H9 (cell line): ENCODE data around the gene WASHC2C. TPM values are rescaled to one million over a fixed set of nuclear protein-coding genes. Genes with fewer than 3 reads are reported as not detected.

Experiments
- DNase-seq: peaks from one replicate; pipeline ENCODE4 v3.0.0-alpha.2; 2017
- H2AFZ ChIP-seq: one replicate; pipeline ENCODE4 v1.6.1; 2013; ENCODE audit warnings: mild to moderate bottlenecking, low read length, control low read depth, moderate library complexity
- H2AK5ac ChIP-seq: 2 replicates; pipeline ENCODE4 v1.6.1; 2013; ENCODE audit warnings: low read length, control low read depth, mixed read lengths; ENCODE audit not compliant: insufficient read length
- H2BK120ac ChIP-seq: one replicate; pipeline ENCODE4 v1.6.1; 2013; ENCODE audit warnings: low read depth, mild to moderate bottlenecking, low read length, control low read depth, inconsistent platforms; ENCODE audit not compliant: poor library complexity, severe bottlenecking
- H2BK12ac ChIP-seq: 2 replicates; pipeline ENCODE4 v1.6.1; 2013; ENCODE audit warnings: low read length, control low read depth, mixed read lengths, low read depth; ENCODE audit not compliant: insufficient read length
- H2BK15ac ChIP-seq: 2 replicates; pipeline ENCODE4 v1.6.1; 2013; ENCODE audit warnings: low read depth, low read length, control low read depth
- H2BK20ac ChIP-seq: one replicate; pipeline ENCODE4 v1.6.1; 2013; ENCODE audit warnings: low read depth, mild to moderate bottlenecking, low read length, control low read depth, inconsistent platforms; ENCODE audit not compliant: poor library complexity, severe bottlenecking
- H2BK5ac ChIP-seq: 2 replicates; pipeline ENCODE4 v1.6.1; 2013; ENCODE audit warnings: low read length, control low read depth, mixed read lengths; ENCODE audit not compliant: insufficient read length
- H3K14ac ChIP-seq: 2 replicates; pipeline ENCODE4 v1.6.1; 2013; ENCODE audit warnings: low read length, control low read depth; ENCODE audit not compliant: insufficient read depth
- H3K18ac ChIP-seq: 2 replicates; pipeline ENCODE4 v1.6.1; 2013; ENCODE audit warnings: low read depth, mild to moderate bottlenecking, mixed read lengths, low read length, control low read depth; ENCODE audit not compliant: insufficient read length
- H3K23ac ChIP-seq: 2 replicates; pipeline ENCODE4 v1.6.1; 2013; ENCODE audit warnings: low read length, control low read depth, mixed read lengths, low read depth; ENCODE audit not compliant: insufficient read length
- H3K23me2 ChIP-seq: 2 replicates; pipeline ENCODE4 v1.6.1; 2013; ENCODE audit warnings: low read depth, mild to moderate bottlenecking, mixed read lengths, low read length, control low read depth; ENCODE audit not compliant: insufficient read length, poor library complexity, severe bottlenecking
- H3K27ac ChIP-seq: 2 replicates; pipeline ENCODE4 v1.5.1; 2013; ENCODE audit warnings: low read length, control low read depth, mixed read lengths, low read depth; ENCODE audit not compliant: insufficient read length
- H3K27me3 ChIP-seq: 2 replicates; pipeline ENCODE4 v1.6.1; 2013; ENCODE audit warnings: low read length, control low read depth, inconsistent platforms; ENCODE audit not compliant: insufficient read depth
- H3K4ac ChIP-seq: 2 replicates; pipeline ENCODE4 v1.6.1; 2013; ENCODE audit warnings: low read depth, mild to moderate bottlenecking, control low read depth, inconsistent platforms, low read length, moderate library complexity
- H3K4me1 ChIP-seq: 2 replicates; pipeline ENCODE4 v1.6.1; 2013; ENCODE audit warnings: low read length, control low read depth, inconsistent platforms; ENCODE audit not compliant: insufficient read depth
- H3K4me2 ChIP-seq: 2 replicates; pipeline ENCODE4 v1.6.1; 2013; ENCODE audit warnings: low read length, control low read depth, mixed read lengths; ENCODE audit not compliant: insufficient read length, insufficient read depth
- H3K56ac ChIP-seq: 2 replicates; pipeline ENCODE4 v1.6.1; 2013; ENCODE audit warnings: low read depth, mild to moderate bottlenecking, mixed read lengths, low read length, control low read depth; ENCODE audit not compliant: insufficient read length
- H3K79me1 ChIP-seq: 2 replicates; pipeline ENCODE4 v1.6.1; 2013; ENCODE audit warnings: low read depth, mild to moderate bottlenecking, moderate library complexity, low read length, control low read depth, inconsistent platforms; ENCODE audit not compliant: insufficient read depth, poor library complexity, severe bottlenecking
- H3K79me2 ChIP-seq: 2 replicates; pipeline ENCODE4 v1.6.1; 2013; ENCODE audit warnings: low read length, control low read depth, inconsistent platforms; ENCODE audit not compliant: insufficient read depth
- H3K9ac ChIP-seq: 2 replicates; pipeline ENCODE4 v1.6.1; 2013; ENCODE audit warnings: low read length, control low read depth, mixed read lengths; ENCODE audit not compliant: insufficient read length; ENCODE audit errors: extremely low read depth
- H3K9me3 ChIP-seq: one replicate; pipeline ENCODE4 v1.6.1; 2013; ENCODE audit warnings: low read depth, low read length, inconsistent platforms; ENCODE audit not compliant: control insufficient read depth
- H3T11ph ChIP-seq: one replicate; pipeline ENCODE4 v1.6.1; 2013; ENCODE audit warnings: mild to moderate bottlenecking, low read length, control low read depth, inconsistent platforms
- H4K20me1 ChIP-seq: one replicate; pipeline ENCODE4 v1.6.1; 2013; ENCODE audit not compliant: control insufficient read depth, insufficient read length, insufficient read depth
- H4K5ac ChIP-seq: 2 replicates; pipeline ENCODE4 v1.6.1; 2013; ENCODE audit warnings: low read depth, mild to moderate bottlenecking, mixed read lengths, low read length, control low read depth; ENCODE audit not compliant: insufficient read length
- H4K8ac ChIP-seq: replicated peaks from 2 replicates; pipeline ENCODE4 v1.6.1; 2013; ENCODE audit warnings: low read length, control low read depth, mixed read lengths, low read depth; ENCODE audit not compliant: insufficient read length
- H4K91ac ChIP-seq: 2 replicates; pipeline ENCODE4 v1.6.1; 2013; ENCODE audit warnings: low read depth, mild to moderate bottlenecking, moderate library complexity, mixed read lengths, low read length, control low read depth; ENCODE audit not compliant: insufficient read length
- H3K27ac Mint-ChIP-seq, 3 experiments: 2 replicates in 2 of 3; 3 replicates in 1 of 3; pipeline ENCODE4 v1.8.0; 2020 to 2021; ENCODE audit warnings: mixed read lengths in 3 of 3, mild to moderate bottlenecking in 1 of 3, moderate library complexity in 1 of 3
- H3K27me3 Mint-ChIP-seq: 2 replicates; pipeline ENCODE4 v1.8.0; 2021; ENCODE audit warnings: low read depth, mild to moderate bottlenecking, moderate library complexity, mixed read lengths
- H3K36me3 Mint-ChIP-seq, 3 experiments: 2 replicates in 2 of 3; 3 replicates in 1 of 3; pipeline ENCODE4 v1.8.0; 2020 to 2021; ENCODE audit warnings: low read depth in 3 of 3, mixed read lengths in 3 of 3; ENCODE audit not compliant: insufficient read depth in 1 of 3
- H3K4me1 Mint-ChIP-seq, 2 experiments: 2 replicates each; pipeline ENCODE4 v1.8.0; 2020; ENCODE audit warnings: mixed read lengths in 2 of 2
- H3K4me3 Mint-ChIP-seq, 2 experiments: 2 replicates in 1 of 2; 3 replicates in 1 of 2; pipeline ENCODE4 v1.8.0; 2020 to 2021; ENCODE audit warnings: mild to moderate bottlenecking in 2 of 2, mixed read lengths in 2 of 2, moderate library complexity in 1 of 2
- H3K9me3 Mint-ChIP-seq, 2 experiments: 2 replicates in 1 of 2; 3 replicates in 1 of 2; pipeline ENCODE4 v1.8.0; 2020; ENCODE audit warnings: mild to moderate bottlenecking in 2 of 2, mixed read lengths in 2 of 2, moderate library complexity in 1 of 2
- CTCF ChIP-seq: fragments of 200-600 bp; sonication (generic); conservative IDR thresholded peaks from 3 replicates; pipeline ENCODE4 v1.8.0; 2021; ENCODE audit warnings: antibody characterized with exemption, mild to moderate bottlenecking
- WGBS: extraction: QIAGEN DNeasy Blood & Tissue Kit; methylation state at CpG from one replicate; pipeline ENCODE4 v1.1.7; 2013; ENCODE audit warnings: missing lambda C conversion rate, low lambda C conversion rate, mixed read lengths; ENCODE audit not compliant: insufficient read length; ENCODE audit errors: extremely low coverage; 5-methylcytosine and 5-hydroxymethylcytosine counted together
- total RNA-seq: library from RNA; stranded (reverse); gene quantifications from 2 replicates; pipeline ENCODE4 v1.2.1, GENCODE V29; 2021

The WASHC2C gene
- total RNA-seq, 1 experiment from 2014 or later: 36.7 TPM

GRCh38 chr10:45817130-45817859, 90.2 kb downstream of the WASHC2C start:
- Mint-ChIP-seq H3K27me3 (peaks cover 3% of the 10 kb centered on the region; the same call in 1 of the 2 replicates), H3K9me3 (peaks cover 12 to 14% of the 10 kb centered on the region in 2 experiments; a peak in 4 of 5 replicates), H3K4me3 (no peak overlapping the region), H3K4me1 (peaks cover 0 to 3% of the 10 kb centered on the region in 2 experiments; a peak in 1 of 4 replicates), H3K27ac (no peak overlapping the region), H3K36me3 (peaks cover 2 to 7% (median 6%) of the 10 kb centered on the region in 3 experiments; a peak in 3 of 7 replicates)
- Histone ChIP-seq H2AFZ (no peak overlapping the region), H4K5ac (no peak overlapping the region), H3K9me3 (no peaks in the 10 kb centered on the region), H3K27ac (no peak overlapping the region), H3K23me2 (no peaks in the 10 kb centered on the region), H3T11ph (no peak overlapping the region), H3K4me1 (no peaks in the 10 kb centered on the region), H4K20me1 (no peaks in the 10 kb centered on the region), H3K56ac (no peak overlapping the region), H3K4ac (no peak overlapping the region; the same call in 1 of the 2 replicates), H3K27me3 (no peaks in the 10 kb centered on the region), H2BK20ac (no peak overlapping the region), H2AK5ac (no peak overlapping the region), H3K4me2 (no peak overlapping the region), H2BK5ac (no peak overlapping the region), H3K23ac (no peak overlapping the region), H2BK120ac (no peak overlapping the region), H3K18ac (no peak overlapping the region), H3K14ac (no peak overlapping the region), H3K79me2 (no peaks in the 10 kb centered on the region), H3K79me1 (no peaks in the 10 kb centered on the region), H3K9ac (no peak overlapping the region), H4K8ac (no peak overlapping the region), H2BK15ac (no peak overlapping the region), H4K91ac (no peak overlapping the region), H2BK12ac (no peak overlapping the region)
- DNase-seq: no peak
- no peak for TF ChIP-seq CTCF
- WGBS: no CpG with 5 or more reads among the region's 7 CpGs
